ENCODE data around the gene PMEPA1.

The PMEPA1 gene

DNA sequence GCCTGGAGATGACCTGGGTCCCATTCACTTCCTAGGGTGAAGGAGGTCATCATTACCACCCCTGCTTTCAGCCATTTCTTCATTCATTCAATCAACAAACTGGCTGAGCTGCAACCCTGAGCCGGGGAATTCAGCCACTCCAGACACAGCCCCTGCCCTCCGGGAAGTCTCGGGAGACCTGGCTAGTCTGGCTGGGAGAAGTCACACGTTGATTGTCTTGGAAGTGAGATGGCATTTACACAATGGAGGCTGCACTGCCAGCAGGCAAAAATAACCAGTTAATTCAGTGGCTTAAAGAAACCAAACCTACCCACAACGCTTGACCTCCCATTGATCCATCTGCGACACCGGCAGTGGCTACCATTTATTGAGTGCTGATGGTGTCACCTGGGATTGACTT lies 2.0 kb upstream of the PMEPA1 start:
- no peak for DNase-seq (ENCODE audit: low spot score)

DNA sequence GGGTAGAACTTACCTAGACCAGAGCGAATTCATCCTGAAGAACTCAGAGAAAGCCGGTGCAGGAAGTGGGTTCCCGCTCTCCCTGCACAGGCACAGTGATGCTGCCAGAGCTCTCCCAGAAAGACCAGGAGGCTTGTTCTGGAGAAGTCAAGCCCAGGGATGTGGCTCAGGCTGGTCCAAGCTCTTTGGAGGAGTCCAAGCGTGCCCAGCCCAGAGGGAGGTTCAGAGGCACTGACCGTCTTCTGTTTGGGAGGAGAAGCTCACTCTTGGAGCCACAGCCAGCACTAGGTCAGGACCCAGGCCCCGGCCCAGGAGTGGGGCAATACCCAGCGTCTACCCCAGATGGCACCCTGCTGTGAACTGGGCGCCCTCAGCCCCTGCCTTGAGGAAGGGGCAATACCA lies 1.5 kb upstream of the PMEPA1 start:
- DNase-seq (ENCODE audit: low spot score) = no peak

DNA sequence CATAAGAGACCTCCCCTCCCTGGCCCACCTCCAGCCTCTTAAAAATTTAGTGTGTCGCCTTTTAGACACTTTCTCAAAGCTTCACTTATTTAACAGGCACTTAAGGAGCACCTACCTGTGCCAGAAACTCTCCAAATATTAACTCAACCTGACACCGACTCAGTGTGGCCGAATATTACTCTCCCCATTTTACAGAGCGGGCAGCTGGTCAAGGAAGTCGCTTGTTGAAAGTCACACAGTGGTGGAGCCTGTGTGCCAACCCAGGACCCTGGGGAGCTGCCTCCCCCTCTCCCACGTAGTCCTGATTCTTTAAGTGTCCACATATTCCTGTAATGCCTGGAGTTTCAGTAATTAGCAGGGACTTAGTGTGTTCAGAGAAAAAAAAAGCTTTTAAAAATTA lies 1.0 kb upstream of the PMEPA1 start:
- no peak for DNase-seq (ENCODE audit: low spot score)

DNA sequence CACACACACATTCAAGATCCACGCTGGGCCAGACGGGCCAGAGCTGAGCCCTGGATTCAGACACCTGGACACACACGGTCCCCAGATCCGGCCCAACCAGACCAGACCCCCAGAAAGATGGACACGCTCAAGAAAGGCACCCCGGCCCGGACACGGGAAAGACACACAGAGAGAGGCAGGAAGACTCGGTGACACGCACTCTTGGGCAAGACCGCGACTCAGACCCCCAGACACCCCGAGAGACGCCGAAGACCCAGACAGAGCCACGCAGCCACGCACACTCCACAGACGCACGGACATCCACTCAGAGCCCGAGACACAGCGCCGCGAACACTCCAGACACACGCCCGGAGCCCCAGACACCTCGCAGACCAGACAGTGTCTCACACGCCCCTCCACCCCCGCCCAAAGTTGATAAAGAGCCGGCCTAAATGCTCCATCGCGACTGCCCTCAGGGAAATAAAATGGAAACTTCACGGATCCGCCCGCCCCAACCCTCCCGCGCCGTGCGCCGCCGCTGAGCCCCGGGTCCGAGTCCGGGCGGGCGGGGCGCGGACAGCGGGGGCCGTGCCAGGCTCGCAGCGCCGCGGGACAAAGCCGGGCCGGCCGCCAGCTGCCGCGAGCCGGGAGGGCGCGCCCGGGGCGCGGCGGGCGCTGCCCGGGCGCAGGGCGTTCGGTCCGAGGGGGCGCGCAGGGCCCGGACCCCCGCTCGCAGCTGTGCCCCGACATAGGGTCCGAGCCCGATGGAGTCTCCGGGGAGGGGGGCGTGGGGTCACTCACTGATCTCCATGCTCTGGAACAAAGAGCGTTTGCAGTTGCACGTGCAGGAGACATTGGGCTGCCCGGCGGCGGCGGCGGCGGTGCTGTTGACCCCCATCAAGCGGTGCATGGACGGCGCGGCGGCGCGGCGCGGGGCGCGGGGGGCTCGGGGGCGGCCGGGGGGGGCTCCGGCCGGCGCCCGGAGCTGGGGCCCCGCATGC lies 831 bp downstream of the PMEPA1 start:
- no peak for DNase-seq (ENCODE audit: low spot score)

DNA sequence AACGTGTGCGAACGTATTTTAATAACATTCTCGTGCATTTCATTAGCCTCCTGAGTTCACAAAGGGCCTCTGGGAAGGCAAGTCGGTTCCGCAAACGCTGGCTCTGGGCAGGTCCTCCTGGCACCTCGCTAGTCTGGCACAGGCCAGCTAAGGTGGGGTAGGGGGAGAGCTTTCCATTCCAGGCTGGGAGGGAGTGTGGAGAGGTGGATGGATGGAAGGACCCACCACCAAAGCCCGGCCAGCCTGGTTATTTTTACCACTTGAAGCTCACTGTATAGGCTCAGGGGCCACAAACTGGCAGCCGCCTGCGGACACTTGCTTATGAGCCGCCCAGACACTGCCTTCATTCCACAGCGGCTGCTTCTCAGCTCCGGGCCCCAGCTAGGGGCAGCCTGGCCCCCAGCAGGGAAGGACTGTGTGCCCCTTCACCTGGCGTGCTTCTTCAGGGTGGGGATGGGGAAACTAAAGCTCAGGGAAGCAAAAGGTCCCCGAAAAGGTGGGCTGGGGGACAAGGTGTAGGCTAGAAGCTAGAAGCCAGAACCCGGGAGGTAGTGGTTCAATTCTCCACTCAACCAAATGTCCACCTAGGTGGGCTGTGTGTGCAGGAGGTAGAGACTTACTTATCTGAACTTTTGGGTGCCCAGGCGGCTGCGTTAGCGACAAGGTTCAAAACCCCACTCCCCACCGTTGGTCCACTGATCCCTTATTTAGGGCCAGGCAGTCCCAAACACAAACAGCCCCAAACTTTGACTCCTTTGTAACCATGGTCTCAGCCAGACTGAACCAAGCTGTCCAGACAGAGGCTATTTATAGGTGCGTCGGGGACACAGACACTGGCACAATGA lies 1.7 kb downstream of the PMEPA1 start:
- DNase-seq (ENCODE audit: low spot score) = no peak

DNA sequence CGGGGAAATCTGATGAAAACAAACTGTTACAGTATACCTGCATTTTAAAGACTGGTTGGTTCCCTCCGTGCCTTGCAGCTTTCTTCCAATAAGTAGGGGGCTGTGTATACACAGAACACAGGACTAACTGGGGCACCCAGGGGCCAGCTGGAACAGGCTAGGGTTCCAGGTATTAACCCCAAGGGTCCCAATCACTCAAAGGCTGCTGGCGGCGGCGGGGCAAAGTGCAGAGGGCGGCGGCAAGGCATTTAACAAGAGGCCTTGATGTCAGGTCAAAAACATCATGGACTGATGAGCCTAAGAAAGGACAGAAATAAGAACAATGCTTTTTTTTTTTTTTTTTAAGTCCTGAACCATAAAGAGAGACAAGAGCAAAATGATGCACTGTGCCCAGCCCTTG lies 2.5 kb downstream of the PMEPA1 start:
- DNase-seq (ENCODE audit: low spot score) = no peak

DNA sequence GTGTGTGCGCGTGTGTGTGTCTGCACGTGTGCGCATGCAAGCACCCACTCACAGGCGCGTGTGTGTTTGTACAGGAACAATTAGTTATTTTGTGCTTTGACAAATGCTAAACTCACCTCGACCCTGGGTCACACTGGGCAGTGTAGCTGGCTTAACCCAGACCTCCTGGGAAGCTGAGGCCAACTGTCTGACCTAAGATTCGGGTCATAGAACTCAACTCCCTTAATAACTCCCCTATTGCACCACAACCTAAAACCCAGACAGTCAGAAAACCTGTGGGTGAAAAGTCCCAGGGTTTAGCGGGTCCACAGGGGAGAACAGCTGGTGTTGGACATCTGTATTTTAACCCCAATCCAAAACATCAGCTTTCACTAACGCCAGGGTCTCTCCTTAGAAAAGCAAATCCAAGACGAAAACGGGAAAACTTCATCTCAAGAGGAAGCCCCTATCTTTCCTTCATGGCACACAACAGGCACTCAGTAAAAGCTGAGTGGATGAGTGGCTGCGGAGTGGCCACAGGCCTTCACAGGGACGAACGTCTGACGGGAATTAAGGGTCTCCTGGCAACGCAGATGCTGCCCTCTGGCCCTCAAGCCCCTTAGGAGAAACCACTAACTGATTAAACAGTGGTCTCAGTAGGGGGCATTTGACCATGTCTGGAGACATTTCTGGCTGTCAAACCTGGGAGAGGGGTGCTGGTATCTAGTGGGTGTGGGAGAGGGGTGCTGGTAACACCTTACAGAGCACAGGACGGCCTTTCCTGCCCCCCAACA lies 4.5 kb downstream of the PMEPA1 start:
- DNase-seq (ENCODE audit: low spot score) = no peak

DNA sequence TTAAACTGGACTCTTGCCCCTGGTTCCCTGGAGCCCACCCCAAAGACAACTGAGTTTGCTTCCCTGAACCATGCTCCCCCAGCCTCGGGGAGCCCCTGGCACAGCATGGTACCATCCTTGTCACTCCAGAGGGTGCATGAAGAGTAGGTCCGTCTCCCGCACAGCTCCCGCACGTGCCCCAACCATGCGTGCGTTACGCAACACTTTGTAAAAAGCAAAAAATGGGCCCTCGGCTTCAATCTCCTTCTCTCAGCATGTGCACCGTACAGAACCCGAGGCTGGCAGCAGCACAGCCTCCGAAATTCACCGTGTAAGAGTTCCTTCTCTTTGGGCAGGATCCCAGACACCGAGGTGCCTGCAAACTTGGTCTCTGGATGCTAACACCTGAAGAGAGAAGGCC lies 5.6 kb downstream of the PMEPA1 start:
- DNase-seq (ENCODE audit: low spot score) = no peak

DNA sequence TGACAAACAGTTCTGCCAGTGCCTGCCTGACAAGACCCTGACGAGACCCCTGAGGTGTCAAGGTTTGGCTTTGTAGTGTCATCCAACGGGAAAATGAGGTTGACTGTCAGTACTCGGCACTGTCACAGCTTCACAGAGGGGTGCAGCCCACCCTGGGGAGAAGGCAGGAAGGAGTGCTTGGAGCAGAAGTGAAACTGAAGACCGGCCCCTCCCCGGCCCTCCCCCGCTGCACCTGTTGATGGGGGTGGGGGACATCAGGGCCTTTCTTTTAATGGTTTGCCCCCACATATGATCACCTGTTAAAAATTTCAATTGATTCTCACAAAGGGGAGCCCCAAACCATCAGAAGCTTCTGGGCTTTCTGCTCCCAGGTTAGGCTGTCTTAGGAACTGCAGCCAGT lies 6.8 kb downstream of the PMEPA1 start:
- DNase-seq (ENCODE audit: low spot score) = no peak

DNA sequence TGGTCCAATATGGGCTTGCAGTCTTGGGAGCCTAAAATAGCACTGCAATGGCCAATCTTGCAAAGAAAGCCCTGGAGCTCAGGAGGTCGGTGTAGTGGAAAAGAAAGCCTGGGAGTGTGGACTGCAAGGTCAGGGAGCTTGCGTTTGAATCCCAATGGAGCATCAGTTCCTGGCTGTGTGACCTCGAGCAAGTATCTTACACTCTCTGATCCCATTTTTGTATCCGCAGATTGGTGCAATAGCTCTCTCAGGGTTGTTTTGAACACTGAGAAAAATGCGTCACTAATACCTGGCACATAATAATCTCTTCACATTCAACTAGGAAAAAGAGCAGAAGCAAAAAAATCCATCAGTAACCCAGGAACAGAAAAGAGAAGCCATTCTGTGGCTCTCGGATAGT lies 7.3 kb downstream of the PMEPA1 start:
- no peak for DNase-seq (ENCODE audit: low spot score)

DNA sequence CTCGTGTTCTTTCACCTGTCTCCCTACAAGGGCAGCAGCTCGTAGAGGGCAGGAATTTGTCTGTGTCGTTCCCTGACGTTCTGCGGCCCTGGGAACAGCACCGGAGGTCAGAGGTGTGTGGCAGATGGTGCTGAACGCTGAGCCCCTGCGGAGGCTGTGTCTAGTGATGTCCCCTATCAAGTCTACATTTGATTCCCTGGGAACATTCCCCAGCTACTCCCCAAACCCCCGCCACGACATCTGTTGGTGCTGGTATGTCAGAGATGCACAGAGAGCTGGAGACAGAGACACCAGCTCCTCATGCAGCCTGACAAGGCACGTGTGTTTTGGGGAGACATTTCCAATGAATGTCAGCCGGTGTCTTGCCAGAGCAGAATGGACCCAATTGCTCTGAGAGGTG lies 7.7 kb downstream of the PMEPA1 start:
- no peak for DNase-seq (ENCODE audit: low spot score)

DNA sequence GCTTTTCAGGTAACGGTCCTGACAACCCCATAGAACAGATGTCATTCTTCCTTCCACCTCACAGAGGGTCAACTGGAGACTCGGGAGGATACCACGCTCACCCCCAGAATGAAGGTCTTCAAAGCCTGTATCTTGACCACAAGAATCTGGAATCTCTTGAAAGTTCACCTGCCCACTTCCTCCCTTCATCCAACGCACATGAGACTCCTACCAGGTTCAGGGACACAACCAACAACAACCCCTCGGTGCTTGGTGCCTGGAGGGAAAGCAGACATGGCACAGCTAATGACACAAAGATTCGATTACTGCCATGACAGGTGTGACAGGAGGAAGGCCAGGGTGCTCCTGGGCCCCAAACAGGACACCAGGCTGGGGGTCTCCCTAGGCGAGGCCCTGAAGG lies 8.2 kb downstream of the PMEPA1 start:
- DNase-seq (ENCODE audit: low spot score) = no peak

DNA sequence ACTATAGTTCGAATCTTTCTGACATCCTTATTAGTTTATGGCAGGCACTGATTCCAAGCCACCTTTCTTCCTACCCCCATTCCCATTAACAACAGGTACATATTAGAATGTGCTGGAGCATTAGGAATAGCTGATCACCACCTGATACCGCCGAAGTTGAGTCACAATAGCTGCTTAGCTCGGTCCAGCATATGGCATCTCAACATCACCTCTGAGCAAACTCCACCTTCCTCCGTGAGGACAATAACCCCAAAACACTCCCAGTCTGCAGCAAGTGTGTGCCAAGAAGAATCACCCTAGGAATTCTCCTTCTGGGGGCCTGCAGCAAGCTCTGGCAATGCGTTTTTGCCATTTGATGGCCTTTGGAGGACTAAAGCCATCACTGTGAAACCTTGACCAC lies 8.7 kb downstream of the PMEPA1 start:
- no peak for DNase-seq (ENCODE audit: low spot score)

DNA sequence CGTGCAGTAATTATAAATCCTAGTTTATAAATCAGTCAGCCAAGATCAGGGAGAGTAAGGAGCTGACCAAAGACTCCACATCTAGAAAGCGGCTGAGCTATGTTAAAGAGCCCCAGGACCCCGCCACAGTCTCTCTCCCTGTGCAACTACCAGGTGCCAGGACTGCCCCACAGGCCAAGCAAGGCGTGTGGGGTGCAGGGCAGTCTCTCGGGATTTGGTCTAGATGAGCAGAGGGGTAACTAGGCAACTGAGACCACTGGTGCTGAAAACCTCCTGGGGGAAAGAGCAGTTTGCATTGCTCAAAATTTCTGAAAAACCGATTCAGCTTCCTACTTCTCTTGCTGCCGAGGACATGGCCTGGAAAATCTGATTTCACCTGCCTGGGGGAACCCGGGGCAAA lies 10.4 kb downstream of the PMEPA1 start:
- no peak for DNase-seq (ENCODE audit: low spot score)

DNA sequence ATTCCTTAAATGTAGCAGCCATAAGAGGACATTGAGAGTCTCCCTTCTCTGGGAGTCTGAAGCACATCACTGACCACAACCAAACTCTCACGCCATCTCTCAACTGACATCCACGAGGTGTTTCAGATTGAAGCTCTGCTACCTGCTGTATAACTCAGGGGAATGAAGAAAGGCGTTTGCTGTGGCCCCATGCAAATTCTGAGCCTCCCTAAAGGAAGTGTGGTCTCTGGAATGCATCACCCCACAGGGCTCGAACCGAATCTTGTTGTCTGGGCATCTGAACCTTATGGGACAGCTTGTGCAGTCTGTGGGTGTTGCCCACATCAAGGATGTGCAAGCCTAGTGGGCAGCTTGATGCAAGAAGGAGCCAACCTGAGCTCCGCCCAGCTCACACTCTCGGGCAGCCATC lies 10.9 kb downstream of the PMEPA1 start:
- DNase-seq (ENCODE audit: low spot score) = peak; percentile 53

DNA sequence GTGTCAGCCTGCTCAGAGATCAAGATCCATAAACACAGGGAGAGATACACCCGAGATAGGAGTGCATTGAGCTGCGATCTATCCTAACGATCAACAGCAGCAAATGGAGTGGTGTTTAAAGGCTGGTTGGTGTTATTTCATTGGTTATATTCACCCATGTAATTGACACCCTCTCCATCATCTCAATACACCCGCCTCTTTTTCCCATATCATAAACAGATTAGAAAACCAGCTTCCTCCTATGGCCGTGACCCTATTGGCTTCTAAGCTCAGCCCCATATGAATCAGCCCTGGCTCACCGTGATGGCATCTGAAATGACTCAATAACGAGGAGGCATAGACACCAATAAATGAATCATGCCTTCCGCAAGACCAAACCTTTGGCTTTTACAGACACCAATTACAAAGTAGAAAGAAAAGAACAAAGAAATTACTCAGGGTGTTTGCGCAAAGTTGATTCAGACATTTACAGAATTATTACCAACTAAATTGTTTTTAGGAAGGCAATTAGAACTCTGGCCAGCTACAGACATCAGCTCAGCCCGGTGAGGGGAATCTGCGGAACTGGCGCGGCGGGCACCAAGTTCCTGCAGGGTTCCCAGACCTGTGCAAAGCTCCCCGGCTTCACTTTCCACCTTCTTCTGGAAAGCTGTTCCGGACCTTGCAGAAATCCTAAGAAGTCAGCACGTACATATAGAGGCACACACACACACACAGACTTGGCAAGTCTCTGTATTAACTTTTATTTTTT lies 11.5 kb downstream of the PMEPA1 start:
- DNase-seq (ENCODE audit: low spot score) = peak; percentile 95

DNA sequence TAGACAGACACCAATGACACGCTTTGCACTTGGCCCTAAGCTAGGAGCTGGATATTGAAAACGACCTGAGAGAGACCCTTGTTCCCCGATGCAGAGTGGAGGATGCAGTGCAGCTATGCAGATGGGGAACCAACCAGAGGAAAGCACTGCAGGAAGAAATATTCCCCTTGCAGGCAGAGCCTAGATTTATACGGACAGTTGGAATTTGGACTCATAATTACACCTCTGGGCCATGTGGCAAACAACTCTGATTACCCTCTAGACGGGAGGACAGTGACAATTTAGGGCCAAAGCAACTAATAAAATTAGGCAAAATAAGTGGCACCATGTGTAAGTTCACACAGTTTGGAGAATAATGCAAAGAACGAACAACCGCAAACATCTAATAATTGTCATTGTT lies 12.3 kb downstream of the PMEPA1 start:
- DNase-seq (ENCODE audit: low spot score) = no peak

DNA sequence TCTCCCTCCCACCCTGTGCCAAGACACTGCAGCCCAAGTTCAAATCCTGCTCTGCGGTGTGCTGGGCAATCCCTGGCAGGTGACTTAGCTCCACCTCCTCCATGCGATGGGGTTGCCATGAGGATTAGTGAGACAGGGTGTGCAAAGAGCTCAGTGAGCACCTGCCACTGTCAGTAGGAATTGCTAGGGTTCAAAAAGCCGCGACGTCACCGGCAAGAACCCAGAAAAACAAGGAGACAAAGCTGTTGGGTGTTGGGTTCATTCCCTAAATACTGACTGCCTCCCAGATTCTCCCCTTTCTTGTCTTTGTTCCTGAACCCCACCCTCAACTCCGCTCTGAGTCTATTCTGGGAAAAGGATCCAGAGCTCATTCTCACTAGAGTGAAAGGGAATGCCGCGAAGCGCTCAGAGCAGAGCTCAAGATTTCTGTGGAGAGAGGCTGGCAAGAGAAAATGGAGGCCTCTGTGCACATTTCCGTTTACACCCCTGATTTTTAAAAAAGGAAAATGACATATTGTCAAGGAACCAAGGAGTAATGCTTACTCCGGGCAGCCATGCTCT lies 13.3 kb downstream of the PMEPA1 start:
- no peak for DNase-seq (ENCODE audit: low spot score)

DNA sequence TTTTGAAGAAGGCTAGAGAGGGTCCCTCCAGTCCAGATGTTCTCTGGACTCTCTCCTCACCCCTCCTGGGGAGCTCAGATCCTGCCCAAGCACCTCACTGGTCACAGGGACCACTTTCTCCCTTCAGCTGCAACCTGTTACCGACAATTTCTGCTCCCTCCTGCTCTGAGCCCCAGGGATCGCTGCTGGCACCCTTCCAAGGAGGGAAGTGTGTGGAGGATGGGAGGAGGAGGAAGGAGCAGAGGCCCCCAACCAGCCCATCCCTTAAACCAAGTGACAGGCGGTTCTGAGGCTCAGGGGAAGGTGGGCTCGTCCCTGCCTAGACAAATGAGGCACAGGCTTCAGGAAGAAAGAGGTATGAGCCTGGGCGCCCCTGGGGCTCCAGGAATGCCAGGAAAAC lies 13.9 kb downstream of the PMEPA1 start:
- DNase-seq (ENCODE audit: low spot score) = no peak

DNA sequence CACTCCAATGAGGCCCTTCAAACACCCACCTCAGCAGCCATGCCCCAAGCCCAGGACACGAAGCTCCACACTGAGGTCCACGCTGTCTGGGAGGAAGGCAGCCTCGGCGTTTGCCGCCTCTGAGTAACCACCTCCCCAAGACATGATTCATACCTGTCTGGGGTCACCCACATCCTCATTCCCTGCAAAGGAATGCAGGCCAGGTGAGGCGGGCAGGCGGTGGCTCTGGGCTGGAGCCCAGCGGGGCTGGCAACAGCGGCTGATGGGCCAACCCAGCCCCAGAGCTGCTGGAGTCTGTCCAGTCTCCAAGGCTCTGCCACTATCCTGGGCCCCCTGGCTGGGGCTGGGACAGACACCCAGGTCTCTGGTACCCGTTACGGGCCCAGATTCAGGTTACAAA lies 14.8 kb downstream of the PMEPA1 start:
- DNase-seq (ENCODE audit: low spot score) = peak; percentile 83

DNA sequence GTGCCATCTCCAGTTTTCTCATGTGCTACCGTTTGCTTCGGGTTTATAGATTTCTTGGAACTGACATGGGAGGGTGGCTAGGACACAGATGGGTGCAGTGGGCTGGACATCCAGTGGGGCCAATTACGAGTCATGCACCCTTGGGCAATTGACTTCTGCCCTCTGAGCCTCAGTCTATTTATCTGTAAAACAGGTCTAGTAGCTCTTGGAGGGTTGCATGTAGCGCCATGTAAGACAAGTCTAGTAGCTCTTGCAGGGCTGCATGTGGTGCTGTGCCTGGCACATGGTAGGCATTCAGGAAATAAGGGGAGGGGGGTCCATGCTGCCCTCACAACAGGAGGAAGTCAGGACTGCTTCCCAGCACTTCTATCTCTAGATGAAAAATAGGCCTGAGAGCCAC lies 15.3 kb downstream of the PMEPA1 start:
- no peak for DNase-seq (ENCODE audit: low spot score)

Data from LoVo (cell line).